ENCODE results near the gene SARNP.
"Not testable (repeated sequence)": the region's sequence is repeated elsewhere in the genome, so short reads cannot be mapped to it uniquely, and the experiment has no call there.

Gene SARNP

GRCh38 chr12:55817345-55818139, at the start of gene SARNP, which contains the start of gene ORMDL2:
TSS of gene SARNP (minus strand) at chr12:55817724. CDS start at chr12:55817701, 23 bp downstream.
TSS of gene ORMDL2 (plus strand) at chr12:55818041. CDS start at chr12:55819000, 959 bp downstream.
- peak; percentile 88 for DNase-seq

GRCh38 chr12:55866454-55867004, 49.0 kb upstream of the SARNP start:
- not testable (repeated sequence) for DNase-seq

- no peak for DNase-seq
Observed at GRCh38 chr12:55865327-55865726, 47.8 kb upstream of the SARNP start.

- DNase-seq = not testable (repeated sequence)
Observed at GRCh38 chr12:55862931-55863330, 45.4 kb upstream of the SARNP start.

GRCh38 chr12:55862286-55862685, 44.8 kb upstream of the SARNP start:
- no peak for DNase-seq

- DNase-seq = no peak
Observed at GRCh38 chr12:55861871-55862270, 44.3 kb upstream of the SARNP start.

- no peak for DNase-seq
Observed at GRCh38 chr12:55861396-55861795, 43.9 kb upstream of the SARNP start.

- DNase-seq = no peak
Observed at GRCh38 chr12:55852740-55853139, 35.2 kb upstream of the SARNP start.

- no peak for DNase-seq
Observed at GRCh38 chr12:55850893-55851292, 33.4 kb upstream of the SARNP start.

- no peak for DNase-seq
Observed at GRCh38 chr12:55850401-55850800, 32.9 kb upstream of the SARNP start.

GRCh38 chr12:55849616-55850343, 32.3 kb upstream of the SARNP start:
- no peak for DNase-seq

- DNase-seq = no peak
Observed at GRCh38 chr12:55847603-55848291, 30.2 kb upstream of the SARNP start.

GRCh38 chr12:55847033-55847432, 29.5 kb upstream of the SARNP start:
- no peak for DNase-seq

GRCh38 chr12:55845785-55846496, 28.4 kb upstream of the SARNP start:
- DNase-seq = no peak

GRCh38 chr12:55845361-55845760, 27.8 kb upstream of the SARNP start:
- no peak for DNase-seq

- DNase-seq = no peak
Observed at GRCh38 chr12:55844961-55845360, 27.4 kb upstream of the SARNP start.

- DNase-seq = no peak
Observed at GRCh38 chr12:55843431-55843830, 25.9 kb upstream of the SARNP start.

- DNase-seq = no peak
Observed at GRCh38 chr12:55842681-55843429, 25.3 kb upstream of the SARNP start, which contains the start of gene MMP19. TSS of gene MMP19 (minus strand) at chr12:55842936. CDS start at chr12:55842830, 106 bp downstream.

GRCh38 chr12:55840581-55841351, 23.2 kb upstream of the SARNP start:
- DNase-seq = no peak

GRCh38 chr12:55839345-55840140, 22.0 kb upstream of the SARNP start:
- no peak for DNase-seq

Data from stimulated activated CD4-positive, alpha-beta T cell treated with anti-CD3 and anti-CD28 coated beads, Interleukin-4, amount 100 ng/mL, for 1 hour (primary cell).